Tibial artery (tissue), 4 donors: ENCODE results near the gene CADPS2.

Source experiments
- DNase-seq, 2 donors: peaks; one replicate each; pipeline ENCODE4 v3.0.0-alpha.2; 2019
- H3K27ac ChIP-seq, 2 donors: fragments of 200-600 bp; sonication (generic) in 1 of 2; 1 replicate in 1 of 2; 2 replicates in 1 of 2; pipeline ENCODE4 v1.5.1; 2018 to 2019; ENCODE audit warnings: mild to moderate bottlenecking in 1 of 2
- H3K27me3 ChIP-seq, 2 donors: fragments of 200-600 bp; sonication (generic) in 1 of 2; one replicate each; pipeline versions ENCODE4 v1.5.1 to v1.6.0; 2016 to 2019
- H3K36me3 ChIP-seq, 3 donors: fragments of 200-600 bp; sonication (generic) in 2 of 3; one replicate each; pipeline ENCODE4 v1.5.1; 2016 to 2019; ENCODE audit warnings: mild to moderate bottlenecking in 2 of 3
- H3K4me1 ChIP-seq, 4 donors: fragments of 200-600 bp; sonication (generic) in 2 of 4; 1 replicate in 3 of 4; 2 replicates in 1 of 4; pipeline ENCODE4 v1.5.1; 2016 to 2019
- H3K4me3 ChIP-seq, 2 donors: fragments of 200-600 bp; sonication (generic) in 1 of 2; 1 replicate in 1 of 2; 2 replicates in 1 of 2; pipeline ENCODE4 v1.5.1; 2018 to 2019; ENCODE audit warnings: mild to moderate bottlenecking in 2 of 2
- H3K9me3 ChIP-seq, 3 donors: fragments of 200-600 bp; sonication (generic) in 1 of 3; one replicate each; pipeline ENCODE4 v1.5.1; 2016 to 2019
- intact Hi-C: fragments of 100-400 bp; cut with DNase I; formaldehyde crosslinking; loops from one replicate; pipeline ENCODE4 v1.15.0; 2023; ENCODE audit warnings: low total_unique reads
- TF ChIP-seq, protein P1 (sequence below), 2 experiments: fragments of 200-600 bp in 1 of 2; fragments of 450-650 bp in 1 of 2; IDR thresholded peaks; one replicate each; pipeline ENCODE4 v1.5.1; 2017 to 2019; ENCODE audit warnings: antibody characterized with exemption in 2 of 2, mild to moderate bottlenecking in 1 of 2, moderate library complexity in 1 of 2

Gene CADPS2

DNA sequence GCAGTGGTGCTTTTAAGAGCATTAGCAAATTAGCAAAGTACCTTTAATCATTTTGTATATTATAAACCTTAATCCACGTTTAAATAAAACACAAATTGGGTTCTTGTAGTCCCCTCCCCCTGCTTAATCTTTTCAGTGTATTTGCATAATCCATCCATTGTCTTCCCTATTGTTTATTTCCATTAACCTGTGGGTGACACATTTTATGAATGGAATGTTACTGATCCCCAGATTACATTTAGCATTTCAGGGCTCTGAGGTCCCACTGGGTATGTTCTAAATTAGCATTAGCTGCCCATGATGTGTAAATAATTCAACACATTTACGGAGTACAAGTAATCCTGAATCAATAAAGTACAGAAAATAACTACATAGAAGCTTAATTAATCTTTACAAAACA lies 443.3 kb downstream of the CADPS2 start:
- peaks cover 0 to 8% (median 0%) of the 10 kb centered on the region in 3 donors for H3K36me3 ChIP-seq
- no peaks in the 10 kb centered on the region for H3K4me1 ChIP-seq
- H3K27ac ChIP-seq, result no peak overlapping the region
- no peaks in the 10 kb centered on the region for H3K27me3 ChIP-seq
- no peak for DNase-seq
- intact Hi-C loops, result no loop called here
- no peak overlapping the region for H3K4me3 ChIP-seq
- H3K9me3 ChIP-seq, result no peaks in the 10 kb centered on the region
- TF ChIP-seq, protein P1, sequence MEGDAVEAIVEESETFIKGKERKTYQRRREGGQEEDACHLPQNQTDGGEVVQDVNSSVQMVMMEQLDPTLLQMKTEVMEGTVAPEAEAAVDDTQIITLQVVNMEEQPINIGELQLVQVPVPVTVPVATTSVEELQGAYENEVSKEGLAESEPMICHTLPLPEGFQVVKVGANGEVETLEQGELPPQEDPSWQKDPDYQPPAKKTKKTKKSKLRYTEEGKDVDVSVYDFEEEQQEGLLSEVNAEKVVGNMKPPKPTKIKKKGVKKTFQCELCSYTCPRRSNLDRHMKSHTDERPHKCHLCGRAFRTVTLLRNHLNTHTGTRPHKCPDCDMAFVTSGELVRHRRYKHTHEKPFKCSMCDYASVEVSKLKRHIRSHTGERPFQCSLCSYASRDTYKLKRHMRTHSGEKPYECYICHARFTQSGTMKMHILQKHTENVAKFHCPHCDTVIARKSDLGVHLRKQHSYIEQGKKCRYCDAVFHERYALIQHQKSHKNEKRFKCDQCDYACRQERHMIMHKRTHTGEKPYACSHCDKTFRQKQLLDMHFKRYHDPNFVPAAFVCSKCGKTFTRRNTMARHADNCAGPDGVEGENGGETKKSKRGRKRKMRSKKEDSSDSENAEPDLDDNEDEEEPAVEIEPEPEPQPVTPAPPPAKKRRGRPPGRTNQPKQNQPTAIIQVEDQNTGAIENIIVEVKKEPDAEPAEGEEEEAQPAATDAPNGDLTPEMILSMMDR (IDR thresholded peaks at IDR 0.05), result no peak

GRCh38 chr7:122438492-122438891 lies 447.8 kb downstream of the CADPS2 start:
- TF ChIP-seq, protein P1 (IDR thresholded peaks at IDR 0.05), result no peak
- no peaks in the 10 kb centered on the region for H3K36me3 ChIP-seq
- no peaks in the 10 kb centered on the region for H3K27me3 ChIP-seq
- DNase-seq, result no peak
- intact Hi-C loops, result no loop called here
- H3K27ac ChIP-seq, result no peak overlapping the region
- no peaks in the 10 kb centered on the region for H3K4me1 ChIP-seq
- no peak overlapping the region for H3K4me3 ChIP-seq
- H3K9me3 ChIP-seq, result no peaks in the 10 kb centered on the region

DNA sequence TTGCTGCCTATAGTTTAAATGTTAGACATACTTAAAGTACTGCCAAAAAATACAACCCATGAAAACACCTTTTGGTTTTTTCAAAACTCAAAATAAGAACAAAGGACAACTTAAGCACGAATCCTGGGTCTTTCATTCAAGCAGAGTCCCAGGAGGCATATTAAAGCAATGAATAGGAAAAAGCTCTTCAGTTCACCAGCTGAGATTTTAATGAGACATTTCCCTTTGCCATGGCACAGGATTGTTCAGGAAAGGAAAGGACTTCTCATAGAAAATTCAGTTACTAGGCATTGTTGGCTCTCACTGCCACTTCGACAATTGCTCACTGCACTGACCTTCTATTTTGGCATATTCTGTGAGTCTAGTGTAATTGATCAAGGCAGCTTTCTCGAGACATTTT lies 448.3 kb downstream of the CADPS2 start:
- DNase-seq, result no peak
- H3K4me3 ChIP-seq, result no peak overlapping the region
- H3K27me3 ChIP-seq, result no peaks in the 10 kb centered on the region
- TF ChIP-seq, protein P1 (IDR thresholded peaks at IDR 0.05), result no peak
- intact Hi-C loops, result no loop called here
- H3K9me3 ChIP-seq, result no peaks in the 10 kb centered on the region
- H3K27ac ChIP-seq, result no peak overlapping the region
- H3K36me3 ChIP-seq, result no peaks in the 10 kb centered on the region
- H3K4me1 ChIP-seq, result no peaks in the 10 kb centered on the region

DNA sequence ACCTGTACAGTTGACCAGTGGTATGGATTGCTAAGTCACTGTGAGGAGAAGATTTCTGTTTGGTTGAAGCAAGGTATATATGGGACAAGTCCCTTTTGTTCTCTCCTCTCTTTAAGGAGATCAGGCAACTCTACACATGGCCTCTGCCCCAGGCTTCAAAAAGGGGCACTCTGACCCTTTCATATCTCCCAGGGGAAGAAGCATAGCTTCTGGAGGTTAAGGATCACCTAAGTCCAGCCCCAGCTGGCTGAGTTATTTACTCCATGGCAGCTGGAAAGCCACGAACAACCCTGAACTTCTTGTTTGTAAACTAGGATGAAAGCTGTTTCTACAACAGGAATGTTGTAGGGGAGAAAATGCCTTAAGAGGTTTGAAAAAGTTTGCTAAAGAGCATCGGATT lies 452.5 kb downstream of the CADPS2 start:
- Histone ChIP-seq H3K4me1 (no peaks in the 10 kb centered on the region), H3K36me3 (no peaks in the 10 kb centered on the region), H3K27me3 (no peaks in the 10 kb centered on the region), H3K27ac (no peak overlapping the region), H3K4me3 (no peak overlapping the region), H3K9me3 (no peaks in the 10 kb centered on the region)
- DNase-seq, result no peak
- TF ChIP-seq, protein P1 (IDR thresholded peaks at IDR 0.05), result no peak
- intact Hi-C loops, result no loop called here

DNA sequence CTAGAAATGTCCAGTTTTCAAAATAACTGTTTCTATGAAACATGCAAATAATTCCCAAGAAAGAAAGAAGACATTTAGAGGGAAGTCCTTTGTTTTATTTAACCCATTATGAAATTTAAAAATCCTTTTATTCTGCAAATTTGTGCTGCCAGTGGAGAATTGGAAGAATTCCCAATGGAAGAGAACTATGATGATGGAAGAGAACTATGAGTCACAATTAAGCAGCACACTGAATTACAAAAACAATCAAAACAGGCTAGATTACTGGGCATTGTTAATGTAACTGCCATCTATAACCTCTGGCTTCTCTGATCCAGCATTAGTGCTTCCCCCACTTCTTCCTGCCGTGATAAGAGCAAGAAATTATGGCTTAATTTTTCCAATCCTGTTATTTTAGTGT lies 455.6 kb downstream of the CADPS2 start:
- Histone ChIP-seq H3K4me1 (no peaks in the 10 kb centered on the region), H3K9me3 (no peaks in the 10 kb centered on the region), H3K36me3 (no peaks in the 10 kb centered on the region), H3K27ac (no peak overlapping the region), H3K27me3 (no peaks in the 10 kb centered on the region), H3K4me3 (no peak overlapping the region)
- TF ChIP-seq, protein P1 (IDR thresholded peaks at IDR 0.05), result no peak
- DNase-seq, result no peak
- intact Hi-C loops, result no loop called here

DNA sequence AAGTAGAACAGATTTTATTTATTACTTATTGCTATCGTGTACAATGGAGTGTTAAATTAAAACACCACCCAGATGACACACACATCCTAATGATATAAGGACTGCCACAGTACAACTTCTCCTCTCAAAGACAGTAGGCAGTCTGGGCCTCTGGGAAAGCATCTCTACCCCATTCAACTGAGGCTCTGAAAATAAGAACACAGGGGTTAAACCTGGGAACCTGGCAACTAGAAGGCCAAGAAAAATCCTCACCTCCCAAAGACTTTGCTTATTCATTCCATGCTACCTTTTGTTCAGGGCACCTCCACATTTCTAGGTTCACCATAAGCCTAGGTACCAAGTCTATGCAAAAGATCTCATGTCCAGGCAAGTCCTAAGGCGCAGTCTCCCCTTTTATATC lies 456.3 kb downstream of the CADPS2 start:
- Histone ChIP-seq H3K4me3 (no peak overlapping the region), H3K36me3 (no peaks in the 10 kb centered on the region), H3K4me1 (no peaks in the 10 kb centered on the region), H3K27ac (no peak overlapping the region), H3K27me3 (no peaks in the 10 kb centered on the region), H3K9me3 (no peaks in the 10 kb centered on the region)
- TF ChIP-seq, protein P1 (IDR thresholded peaks at IDR 0.05), result no peak
- no peak for DNase-seq
- intact Hi-C loops, result no loop called here
